Stimulated activated CD4-positive, alpha-beta T cell treated with anti-CD3 and anti-CD28 coated beads, TNF-alpha, amount 100 ng/mL, for 4 hours (primary cell): ENCODE measurements around the gene RAX.

ENCODE experiments used
- DNase-seq, 3 experiments: peaks; one replicate each; pipeline ENCODE4 v3.0.0-alpha.2; 2020; ENCODE audit warnings: low read depth in 3 of 3

The RAX gene

DNA sequence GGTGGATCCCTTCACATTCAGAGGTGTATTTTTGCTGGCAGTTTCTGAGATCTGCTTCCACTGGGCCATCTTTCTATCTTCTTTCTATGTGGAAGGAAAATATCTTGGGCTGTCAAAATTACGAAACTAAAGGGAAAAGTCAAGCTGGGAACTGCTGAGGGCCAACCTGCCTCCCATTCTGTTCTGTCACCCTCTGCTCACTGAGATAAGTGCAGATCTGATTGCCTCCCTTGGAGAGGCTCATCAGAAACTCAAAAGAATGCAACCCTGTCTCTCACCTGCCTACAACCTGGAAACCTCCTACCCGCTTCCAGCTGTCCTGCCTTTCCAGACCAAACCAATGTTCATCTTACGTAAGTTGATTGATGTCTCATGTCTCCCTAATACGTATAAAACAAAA lies 26.5 kb downstream of the RAX start:
- DNase-seq = no peak

DNA sequence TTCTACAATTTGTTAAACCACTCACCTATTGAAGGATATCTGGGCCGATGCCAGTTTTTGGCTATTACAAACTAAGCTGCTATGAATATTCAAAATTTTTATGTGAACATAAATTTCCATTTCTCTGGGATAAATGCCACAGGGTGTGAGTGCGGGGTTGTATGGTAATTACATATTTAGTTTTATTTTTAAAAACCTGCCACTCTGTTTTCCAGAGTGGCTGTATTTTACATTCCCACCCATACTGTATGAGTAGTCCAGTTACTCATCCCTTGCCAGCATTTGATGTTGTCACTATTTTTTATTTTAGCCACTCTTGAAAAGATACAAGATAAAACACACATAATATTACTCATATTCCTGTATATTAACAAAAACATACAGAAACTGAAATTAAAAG lies 30.3 kb downstream of the RAX start:
- no peak for DNase-seq

DNA sequence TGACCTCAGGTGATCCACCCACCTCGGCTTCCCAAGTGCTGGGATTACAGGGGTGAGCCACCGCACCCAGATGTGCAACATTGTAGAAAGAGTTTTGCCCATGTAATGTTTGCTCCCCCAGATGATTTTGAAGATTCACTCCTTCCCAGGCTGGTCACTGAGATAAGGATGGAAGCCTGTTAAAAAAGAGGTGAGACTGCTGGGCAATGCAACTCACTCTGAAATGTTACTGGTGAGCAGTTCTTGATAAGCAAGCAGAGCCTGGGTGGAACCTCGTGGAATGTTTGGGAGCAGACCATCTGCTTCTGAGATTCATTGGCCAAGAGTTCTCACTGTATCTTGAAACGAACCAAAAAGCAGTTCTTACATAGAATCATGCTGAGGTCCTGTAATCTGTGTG lies 33.6 kb downstream of the RAX start:
- no peak for DNase-seq

DNA sequence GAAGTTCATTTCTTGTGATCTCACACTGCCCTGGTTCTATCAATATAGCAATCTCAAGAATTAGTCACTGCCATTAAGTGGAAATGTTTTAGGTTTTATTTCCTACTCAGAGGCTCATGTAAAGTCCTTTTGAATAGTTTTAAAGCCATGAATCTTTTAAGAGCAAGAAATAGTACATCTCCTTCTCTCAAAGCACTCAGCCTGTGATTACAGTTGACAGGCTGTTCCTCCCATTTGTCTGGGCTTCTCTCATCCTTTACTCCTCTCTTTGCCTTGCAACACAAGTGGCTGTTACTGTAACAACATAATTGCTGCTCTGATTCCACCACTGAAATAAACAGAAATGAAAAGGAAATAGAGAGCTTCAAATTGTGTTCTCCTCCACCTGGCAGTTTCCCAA lies 34.9 kb downstream of the RAX start:
- DNase-seq = no peak

DNA sequence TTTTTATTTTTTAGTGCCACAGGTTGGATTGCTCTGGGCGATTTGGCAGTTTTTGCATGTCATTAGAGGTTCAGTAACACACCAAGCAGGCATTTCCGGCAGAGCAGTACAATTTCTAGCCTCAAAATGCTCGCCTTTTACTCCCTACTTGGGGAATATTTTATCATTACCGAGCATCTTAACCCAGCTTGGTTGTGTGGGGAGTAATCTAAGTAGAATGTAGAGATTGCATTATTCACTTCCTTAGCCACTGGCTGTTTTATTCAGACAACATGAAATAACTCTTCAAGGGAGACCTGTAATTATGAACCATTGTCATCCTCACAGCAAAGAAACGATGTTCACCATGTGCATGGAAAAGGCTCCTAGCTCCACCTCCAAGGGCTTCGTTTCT lies 40.2 kb downstream of the RAX start:
- DNase-seq = no peak

DNA sequence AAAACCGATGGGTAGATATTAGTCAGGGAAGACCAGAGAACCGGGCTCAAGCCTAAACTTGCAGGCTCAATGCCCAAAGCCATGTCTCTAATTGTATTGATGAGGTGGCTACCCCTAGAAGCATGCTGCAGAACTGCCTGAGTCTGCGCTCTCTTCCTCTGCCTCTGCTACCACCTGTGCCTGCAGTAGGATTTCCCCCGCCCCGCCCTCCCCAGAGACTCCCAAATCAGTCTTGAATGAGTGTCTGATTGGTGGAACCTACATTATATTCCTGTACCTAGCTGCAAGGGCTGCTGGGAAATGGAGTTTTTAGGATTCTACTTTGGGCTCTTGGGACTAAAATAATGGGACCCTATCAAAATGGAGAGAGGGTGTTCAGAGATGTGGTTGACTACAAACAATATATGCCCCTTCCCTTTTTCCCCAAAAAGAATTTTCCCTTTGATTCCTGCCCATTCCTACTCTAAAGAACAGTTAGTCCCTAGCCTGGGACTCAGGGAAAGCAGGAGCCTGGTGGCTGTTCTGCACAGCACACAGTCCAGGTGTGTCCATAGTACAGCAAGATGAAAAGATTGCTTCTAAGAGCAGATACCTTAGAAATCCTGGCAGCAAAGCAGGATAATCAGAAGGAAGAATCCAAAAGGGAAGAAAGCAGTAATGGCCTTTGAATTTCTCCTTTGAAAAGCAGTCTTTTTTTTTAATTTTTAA lies 40.8 kb downstream of the RAX start:
- DNase-seq = no peak

DNA sequence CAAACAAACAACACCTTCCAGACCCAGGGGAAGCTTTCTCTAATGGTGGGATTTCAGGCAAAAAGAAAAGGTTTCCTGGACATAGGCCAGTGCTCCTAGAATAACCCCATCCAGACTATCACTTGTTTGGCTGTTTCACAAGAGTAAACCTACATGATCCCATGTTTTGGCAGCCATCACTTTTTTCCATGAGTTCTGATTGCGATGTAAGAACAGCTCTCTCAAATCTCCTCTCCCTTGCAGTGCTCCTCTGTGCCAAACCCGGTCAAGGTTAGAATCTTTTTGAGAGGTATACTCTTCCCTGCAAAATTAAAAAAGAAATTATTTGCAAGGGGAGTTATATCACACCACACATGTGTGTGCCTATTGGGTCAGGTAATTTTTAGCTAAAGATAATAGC lies 41.4 kb downstream of the RAX start:
- DNase-seq = no peak

DNA sequence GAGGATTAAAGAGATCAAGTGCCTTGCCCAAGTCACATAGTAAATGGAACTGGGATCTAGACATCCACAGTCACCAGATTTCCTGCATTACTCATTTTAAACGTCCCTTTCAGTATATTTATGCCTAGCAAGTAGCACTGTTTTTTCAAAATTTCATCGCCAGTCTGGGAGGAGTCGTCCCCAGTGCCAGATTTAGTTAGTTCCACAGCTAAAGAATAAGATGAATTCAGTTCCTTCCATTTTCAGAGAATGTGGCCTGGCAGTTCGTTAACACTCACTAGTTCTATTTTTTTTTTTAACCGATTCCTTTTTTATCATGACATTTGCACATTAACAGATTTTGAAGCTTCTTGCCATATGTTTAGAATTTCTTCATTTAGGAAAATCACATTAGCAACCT lies 42.1 kb downstream of the RAX start:
- DNase-seq = no peak

DNA sequence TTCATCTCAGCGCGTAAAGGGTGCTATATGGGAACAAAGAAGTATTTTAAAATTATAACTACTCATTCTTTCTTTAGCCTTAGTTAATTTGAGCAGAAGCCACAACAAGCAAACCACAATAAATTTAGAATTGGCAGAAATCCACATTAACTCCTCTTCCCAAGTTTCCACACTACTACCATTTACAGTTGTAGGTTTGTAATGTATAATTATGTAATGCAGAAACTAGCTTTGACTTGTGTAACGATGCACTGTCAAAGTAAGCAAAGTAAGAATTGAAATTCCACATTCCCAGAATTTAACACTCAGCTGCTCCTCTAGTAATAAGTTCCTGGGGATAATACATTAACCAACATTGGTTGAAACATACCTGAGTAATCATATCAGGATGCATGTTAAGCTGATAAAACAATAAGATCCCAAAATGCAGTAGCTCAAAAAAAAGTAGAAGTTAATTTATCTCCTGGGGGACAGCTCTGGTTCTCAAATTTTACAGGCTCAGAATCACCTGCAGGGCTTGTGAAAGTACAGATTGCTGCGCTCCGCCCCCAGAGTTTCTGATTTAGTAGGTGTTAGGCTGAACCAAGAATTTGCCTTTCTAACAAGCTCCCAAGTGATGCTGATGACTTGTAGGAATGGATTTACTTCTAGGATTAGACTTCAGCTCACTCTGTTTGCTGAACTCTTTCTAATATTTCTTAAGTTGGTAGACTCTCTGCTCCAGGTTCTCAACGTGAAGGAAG lies 43.4 kb downstream of the RAX start:
- DNase-seq = no peak

DNA sequence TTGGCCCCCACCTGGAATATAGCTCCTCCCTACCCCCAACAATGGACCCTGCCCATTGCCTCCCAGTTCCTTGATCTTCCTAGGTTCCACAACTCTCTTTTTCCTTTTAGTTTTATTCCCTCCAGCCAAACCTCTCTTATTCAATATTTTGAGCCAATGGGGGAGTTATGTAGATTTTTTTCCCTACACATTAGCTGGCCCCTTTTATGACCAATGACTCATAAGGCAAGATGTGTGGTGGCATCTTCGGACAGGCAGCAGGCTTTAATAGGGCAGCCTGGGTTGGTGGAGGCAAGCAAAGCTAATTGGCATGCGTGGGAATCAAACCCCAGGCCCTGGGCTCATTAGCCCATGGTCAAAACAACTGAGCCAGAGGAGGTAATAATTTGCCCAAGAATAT lies 44.1 kb downstream of the RAX start:
- no peak for DNase-seq

DNA sequence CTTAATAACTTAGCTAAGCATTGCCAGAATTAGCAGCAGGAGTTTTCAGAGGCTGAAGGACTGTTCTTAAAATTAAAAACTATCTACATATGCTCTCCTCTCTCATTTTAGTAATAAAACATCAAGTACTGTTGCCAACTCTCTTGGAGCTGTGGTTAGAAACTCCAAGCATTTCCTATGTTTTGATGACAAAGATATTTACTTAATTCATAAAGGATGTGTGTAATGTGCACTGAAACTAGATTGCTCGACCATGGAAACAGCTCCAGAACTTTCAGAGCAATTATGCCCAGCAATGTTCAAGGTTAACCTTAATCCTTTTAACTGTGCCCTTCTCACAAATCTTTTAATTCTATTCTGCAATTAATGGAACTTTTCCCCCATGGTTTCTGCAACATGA lies 44.9 kb downstream of the RAX start:
- no peak for DNase-seq

DNA sequence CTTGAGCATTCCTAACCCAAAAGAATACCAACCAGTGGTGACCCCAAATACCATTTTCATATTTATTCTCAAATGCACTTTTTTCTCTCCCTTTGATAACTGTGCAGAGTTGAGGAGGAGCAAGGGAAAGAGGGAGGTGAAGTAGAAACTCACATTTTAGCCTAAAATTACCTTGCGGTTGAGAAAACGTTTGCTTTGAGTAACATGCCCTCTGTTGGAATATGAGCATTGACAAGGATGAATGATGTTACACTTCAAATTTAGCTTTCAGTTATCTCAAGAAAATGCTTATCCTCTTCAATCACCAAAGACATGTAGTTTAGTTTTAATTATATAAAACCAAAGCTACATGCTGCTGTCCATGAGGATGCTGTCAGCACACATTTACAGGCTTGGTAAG lies 50.9 kb downstream of the RAX start:
- no peak for DNase-seq

DNA sequence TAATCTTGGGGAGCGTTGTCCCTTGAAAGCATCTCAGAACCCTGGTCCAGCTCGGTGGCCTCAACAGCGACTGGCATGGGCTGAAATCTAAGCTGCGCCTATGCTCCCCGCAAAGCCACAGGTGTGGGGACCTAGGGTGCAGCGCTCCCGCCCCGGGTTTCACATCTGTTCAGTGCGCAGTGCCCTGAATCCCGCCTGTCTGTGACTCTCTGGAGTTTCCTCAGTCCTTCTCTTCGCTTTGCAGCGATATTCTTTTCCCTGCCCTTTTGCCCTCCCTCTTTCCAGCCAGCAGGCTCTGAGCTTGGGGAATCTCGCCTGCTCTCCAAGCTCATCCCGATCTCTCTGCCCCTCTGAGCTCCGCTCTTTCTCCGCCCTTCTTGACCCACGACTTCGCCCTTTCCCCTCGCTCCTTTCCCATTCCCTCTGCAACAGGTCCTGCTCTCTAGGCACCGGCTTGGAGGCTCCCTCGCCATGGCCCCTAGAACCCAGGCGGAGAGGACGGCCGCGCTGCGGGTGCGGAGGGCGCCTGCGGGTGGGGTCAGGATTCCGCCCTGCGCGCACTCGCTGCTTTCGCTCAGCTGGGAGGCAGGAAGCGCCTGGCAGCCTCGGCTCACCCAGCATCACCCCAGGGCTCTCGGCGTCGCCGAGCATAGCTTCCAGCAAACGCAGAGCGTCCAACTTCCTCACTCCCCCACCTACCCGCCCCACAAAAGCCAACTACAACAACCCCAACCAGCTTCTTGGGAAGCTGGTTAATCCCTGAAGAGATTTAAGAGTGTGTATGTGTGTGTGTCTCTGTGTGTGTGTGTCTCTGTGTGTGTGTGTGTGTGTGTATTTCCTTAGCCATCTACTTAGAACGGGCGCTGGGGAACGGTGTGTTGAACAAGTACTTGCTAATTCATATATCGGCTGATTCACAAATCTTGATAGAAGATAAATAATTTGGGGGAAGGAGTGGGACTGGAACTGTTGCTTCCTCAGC lies 52.2 kb downstream of the RAX start:
- no peak for DNase-seq

DNA sequence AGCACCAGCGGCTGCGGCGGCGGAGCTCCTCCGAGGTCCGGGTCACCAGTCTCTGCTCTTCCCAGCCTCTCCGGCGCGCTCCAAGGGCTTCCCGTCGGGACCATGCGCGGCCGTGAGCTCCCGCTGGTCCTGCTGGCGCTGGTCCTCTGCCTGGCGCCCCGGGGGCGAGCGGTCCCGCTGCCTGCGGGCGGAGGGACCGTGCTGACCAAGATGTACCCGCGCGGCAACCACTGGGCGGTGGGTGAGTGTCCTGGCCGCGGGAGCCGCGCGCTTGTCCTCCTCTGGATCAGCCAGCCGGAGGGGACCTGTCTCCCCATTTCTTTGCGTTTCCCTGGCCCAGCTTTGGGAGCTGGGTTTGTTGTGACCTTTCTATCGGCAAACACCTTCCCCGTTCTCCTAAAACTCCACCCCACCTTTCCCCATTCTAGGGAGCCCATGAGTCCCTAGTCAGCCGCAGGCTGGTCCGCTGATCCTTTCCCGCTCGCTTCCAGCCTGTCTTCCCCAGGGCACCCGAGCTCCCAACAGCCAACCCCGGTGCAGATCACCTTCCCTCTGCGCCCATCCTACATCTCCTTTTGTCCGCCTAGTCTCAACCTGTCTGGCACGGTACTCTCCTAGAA lies 53.0 kb downstream of the RAX start:
- DNase-seq = no peak

DNA sequence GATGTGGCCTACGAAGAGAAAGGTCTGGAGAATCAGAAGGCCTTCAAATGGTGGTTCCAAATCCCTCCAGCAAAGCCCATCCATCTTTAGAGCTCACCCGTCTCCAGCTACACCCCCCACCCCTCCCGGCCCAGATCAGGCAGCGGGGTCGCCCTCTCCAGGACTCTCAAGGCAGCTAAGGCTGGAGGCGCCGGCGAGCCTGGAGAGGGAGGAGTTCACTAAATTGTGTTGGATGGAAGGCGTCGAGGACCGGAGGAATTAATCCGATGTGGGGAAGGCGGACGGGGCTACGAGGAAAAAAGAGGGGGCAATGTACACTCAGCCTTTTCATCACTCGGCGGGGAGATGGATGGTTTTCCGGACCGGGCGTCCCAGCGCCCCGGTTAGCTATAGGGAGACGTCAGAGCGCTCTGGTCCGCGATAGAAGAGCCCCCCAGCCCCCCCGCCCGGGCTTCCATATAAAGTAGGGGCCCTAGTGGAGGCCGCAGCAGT lies 53.5 kb downstream of the RAX start, which contains the start of gene GRP:
Gene GRP, plus strand, starts transcription at position 487 of the 492 bp plus-strand sequence. CDS start 108 bp downstream, outside the sequence.
- no peak for DNase-seq

DNA sequence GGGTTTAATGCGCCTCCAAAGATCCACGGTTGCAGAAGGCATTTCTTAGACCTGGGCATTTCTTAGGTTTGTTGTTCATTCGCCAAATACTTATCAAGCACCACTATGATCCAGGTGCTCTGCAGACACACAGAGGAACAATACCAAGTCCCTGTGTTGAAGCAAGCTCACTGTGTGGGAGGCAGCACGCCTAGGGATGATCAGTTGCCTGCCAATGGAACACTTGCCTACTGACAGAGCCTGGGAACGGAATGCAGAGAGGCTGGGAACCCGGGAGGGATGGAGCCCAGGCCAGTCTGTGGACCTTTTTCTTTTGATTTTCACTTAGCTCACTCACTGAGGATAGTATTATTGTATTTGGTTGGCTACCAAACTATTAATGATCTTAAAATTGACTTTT lies 55.2 kb downstream of the RAX start:
- no peak for DNase-seq
